Neutrophil (primary cell): Measurements from ENCODE around the gene OSBPL10.
"Not testable (repeated sequence)": the region's sequence is repeated elsewhere in the genome, so short reads cannot be mapped to it uniquely, and the experiment has no call there.

ENCODE experiments used
- H3K27ac ChIP-seq: fragments of 200-600 bp; sonication (generic); 2 replicates; pipeline ENCODE4 v1.5.1; 2016; ENCODE audit warnings: mild to moderate bottlenecking, moderate library complexity
- H3K27me3 ChIP-seq: fragments of 200-600 bp; sonication (generic); 2 replicates; pipeline ENCODE4 v1.6.0; 2016; ENCODE audit warnings: mild to moderate bottlenecking
- H3K36me3 ChIP-seq: fragments of 200-600 bp; sonication (generic); 2 replicates; pipeline ENCODE4 v1.5.1; 2017
- H3K4me1 ChIP-seq, 2 experiments: fragments of 200-600 bp in 1 of 2; sonication (generic) in 1 of 2; 1 replicate in 1 of 2; 2 replicates in 1 of 2; pipeline versions ENCODE4 v1.5.1 to v1.6.1; 2013 to 2016; ENCODE audit warnings: low read depth in 1 of 2, low read length in 1 of 2, mild to moderate bottlenecking in 1 of 2, moderate library complexity in 1 of 2; ENCODE audit not compliant: control insufficient read depth in 1 of 2, insufficient read depth in 1 of 2
- H3K4me3 ChIP-seq, 2 experiments: fragments of 200-600 bp in 1 of 2; sonication (generic) in 1 of 2; 1 replicate in 1 of 2; 2 replicates in 1 of 2; pipeline ENCODE4 v1.5.1; 2013 to 2016; ENCODE audit warnings: low read depth in 1 of 2, low read length in 1 of 2, mild to moderate bottlenecking in 1 of 2, moderate library complexity in 1 of 2
- H3K9me3 ChIP-seq: fragments of 200-600 bp; sonication (generic); 2 replicates; pipeline ENCODE4 v1.5.1; 2016
- TF ChIP-seq, protein P1 (sequence below): fragments of 200-600 bp; sonication (generic); IDR thresholded peaks from 2 replicates; pipeline ENCODE4 v1.5.1; 2016; ENCODE audit warnings: antibody characterized with exemption

Gene OSBPL10

DNA sequence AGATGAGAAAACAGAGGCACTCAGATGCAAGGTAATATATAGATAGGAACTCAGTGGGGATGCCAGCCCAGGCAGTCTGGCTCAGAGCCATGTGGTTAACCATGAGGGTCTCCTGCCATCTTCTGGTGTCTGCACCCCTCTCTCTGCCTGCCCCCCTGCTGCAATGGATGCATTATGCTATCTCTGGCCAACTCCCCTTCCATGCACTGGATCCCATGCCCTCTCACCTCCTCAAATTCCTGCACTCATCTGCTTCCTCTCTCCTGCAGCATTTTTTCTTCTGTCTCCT, 285.1 kb downstream of the OSBPL10 start:
- Histone ChIP-seq H3K4me3 (no peak overlapping the region), H3K36me3 (no peaks in the 10 kb centered on the region), H3K27me3 (no peaks in the 10 kb centered on the region), H3K9me3 (no peaks in the 10 kb centered on the region), H3K4me1 (no peaks in the 10 kb centered on the region), H3K27ac (no peak overlapping the region)
- TF ChIP-seq, protein P1, sequence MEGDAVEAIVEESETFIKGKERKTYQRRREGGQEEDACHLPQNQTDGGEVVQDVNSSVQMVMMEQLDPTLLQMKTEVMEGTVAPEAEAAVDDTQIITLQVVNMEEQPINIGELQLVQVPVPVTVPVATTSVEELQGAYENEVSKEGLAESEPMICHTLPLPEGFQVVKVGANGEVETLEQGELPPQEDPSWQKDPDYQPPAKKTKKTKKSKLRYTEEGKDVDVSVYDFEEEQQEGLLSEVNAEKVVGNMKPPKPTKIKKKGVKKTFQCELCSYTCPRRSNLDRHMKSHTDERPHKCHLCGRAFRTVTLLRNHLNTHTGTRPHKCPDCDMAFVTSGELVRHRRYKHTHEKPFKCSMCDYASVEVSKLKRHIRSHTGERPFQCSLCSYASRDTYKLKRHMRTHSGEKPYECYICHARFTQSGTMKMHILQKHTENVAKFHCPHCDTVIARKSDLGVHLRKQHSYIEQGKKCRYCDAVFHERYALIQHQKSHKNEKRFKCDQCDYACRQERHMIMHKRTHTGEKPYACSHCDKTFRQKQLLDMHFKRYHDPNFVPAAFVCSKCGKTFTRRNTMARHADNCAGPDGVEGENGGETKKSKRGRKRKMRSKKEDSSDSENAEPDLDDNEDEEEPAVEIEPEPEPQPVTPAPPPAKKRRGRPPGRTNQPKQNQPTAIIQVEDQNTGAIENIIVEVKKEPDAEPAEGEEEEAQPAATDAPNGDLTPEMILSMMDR: no peak

DNA sequence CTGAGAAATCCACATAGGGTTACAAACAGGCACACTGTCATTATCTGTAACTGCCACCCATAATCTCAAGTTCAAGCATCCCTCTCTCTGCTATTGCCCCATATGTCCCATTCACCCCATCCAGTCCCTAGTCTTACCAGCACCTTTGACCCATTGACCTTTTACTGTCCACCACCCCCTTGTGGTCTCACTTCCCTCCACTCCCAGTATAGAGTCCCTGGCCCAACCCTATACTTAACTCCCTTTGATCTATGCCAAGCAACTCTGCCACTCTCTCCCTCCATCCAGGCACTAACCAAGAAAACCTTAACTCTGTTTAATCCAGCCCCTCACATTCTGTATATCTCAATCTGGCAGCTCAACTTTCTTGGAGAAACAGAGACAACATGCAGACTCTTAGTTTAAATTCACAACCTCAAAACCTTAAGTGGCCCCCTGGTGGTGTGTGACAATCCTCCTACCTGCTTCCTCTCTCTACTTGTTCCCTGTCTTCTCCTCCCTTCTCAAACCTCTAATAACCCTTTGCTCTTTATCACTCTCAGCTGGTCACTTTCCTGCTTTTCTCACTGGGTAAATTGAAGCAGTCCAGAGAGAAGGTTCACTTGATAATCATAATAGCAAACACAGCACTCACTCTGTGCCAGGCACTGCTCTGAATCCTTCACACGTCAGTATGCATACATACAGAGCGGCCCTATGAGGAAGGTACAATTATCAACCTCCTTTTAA, 285.6 kb downstream of the OSBPL10 start:
- no peaks in the 10 kb centered on the region for H3K27me3 ChIP-seq
- no peaks in the 10 kb centered on the region for H3K9me3 ChIP-seq
- no peaks in the 10 kb centered on the region for H3K4me1 ChIP-seq
- H3K4me3 ChIP-seq: no peak overlapping the region
- no peaks in the 10 kb centered on the region for H3K36me3 ChIP-seq
- H3K27ac ChIP-seq: no peak overlapping the region
- TF ChIP-seq, protein P1: no peak

DNA sequence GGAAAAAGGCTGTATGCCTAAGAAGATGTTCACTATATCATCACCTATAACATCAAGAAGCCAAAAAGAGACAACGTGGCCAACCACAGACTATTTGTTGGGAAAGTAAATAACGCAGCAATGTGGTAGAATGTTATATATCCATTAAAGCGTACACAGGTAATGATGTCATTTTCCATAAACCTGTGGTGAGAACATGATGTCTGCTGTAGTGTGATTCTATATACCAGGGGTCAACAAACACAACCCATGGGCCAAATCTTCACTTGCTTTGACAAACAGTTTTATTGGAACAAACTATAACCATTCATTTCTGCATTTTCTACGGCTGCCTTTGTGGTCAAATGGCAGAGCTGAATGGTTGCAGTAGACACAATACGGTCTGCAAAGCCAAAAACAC, 287.7 kb downstream of the OSBPL10 start:
- Histone ChIP-seq H3K36me3 (no peaks in the 10 kb centered on the region), H3K9me3 (no peaks in the 10 kb centered on the region), H3K4me3 (no peak overlapping the region), H3K27ac (no peak overlapping the region), H3K4me1 (no peaks in the 10 kb centered on the region), H3K27me3 (no peaks in the 10 kb centered on the region)
- TF ChIP-seq, protein P1: no peak

DNA sequence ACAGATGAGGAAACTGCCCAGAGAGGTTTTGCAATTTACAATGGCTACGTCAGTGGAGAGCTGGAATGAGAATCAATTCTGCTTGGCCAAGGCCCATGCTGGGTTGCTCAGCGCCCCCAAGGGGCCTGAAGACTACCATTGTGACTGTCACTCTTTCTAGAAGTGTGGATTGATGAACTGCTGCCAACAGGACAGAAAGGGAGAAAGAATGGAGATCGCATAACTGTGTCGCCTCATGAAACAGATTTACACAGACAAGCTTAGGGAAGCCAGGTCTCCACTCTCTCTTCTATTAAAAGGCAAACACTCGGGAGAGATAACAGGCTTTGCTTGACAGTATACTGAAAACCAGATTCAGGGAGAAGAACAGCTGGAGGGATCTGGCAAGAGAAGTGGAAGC, 288.3 kb downstream of the OSBPL10 start:
- TF ChIP-seq, protein P1: no peak
- no peaks in the 10 kb centered on the region for H3K4me1 ChIP-seq
- no peaks in the 10 kb centered on the region for H3K36me3 ChIP-seq
- no peak overlapping the region for H3K4me3 ChIP-seq
- H3K27me3 ChIP-seq: no peaks in the 10 kb centered on the region
- no peaks in the 10 kb centered on the region for H3K9me3 ChIP-seq
- H3K27ac ChIP-seq: no peak overlapping the region

DNA sequence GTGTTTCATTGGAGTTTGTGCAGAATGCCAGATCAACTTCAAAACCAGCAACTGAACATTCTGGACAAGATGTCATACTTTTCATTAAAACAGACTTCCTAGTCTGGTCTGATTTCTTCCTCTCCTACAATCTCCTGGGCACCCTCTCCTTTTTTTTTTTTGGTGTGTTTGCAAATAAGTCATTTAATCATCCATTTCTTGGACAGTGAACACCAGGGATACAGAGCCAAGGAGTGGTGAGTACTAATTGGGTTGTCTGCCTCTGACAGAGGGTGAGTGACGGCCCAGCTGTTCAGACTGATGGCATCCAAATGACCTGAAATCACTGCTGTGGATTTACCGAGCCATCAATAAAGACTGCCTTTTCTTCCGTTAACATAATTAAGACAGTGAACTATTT, 290.3 kb downstream of the OSBPL10 start:
- Histone ChIP-seq H3K4me3 (no peak overlapping the region), H3K4me1 (no peaks in the 10 kb centered on the region), H3K27me3 (no peaks in the 10 kb centered on the region), H3K9me3 (no peaks in the 10 kb centered on the region), H3K27ac (no peak overlapping the region), H3K36me3 (no peaks in the 10 kb centered on the region)
- TF ChIP-seq, protein P1: no peak

DNA sequence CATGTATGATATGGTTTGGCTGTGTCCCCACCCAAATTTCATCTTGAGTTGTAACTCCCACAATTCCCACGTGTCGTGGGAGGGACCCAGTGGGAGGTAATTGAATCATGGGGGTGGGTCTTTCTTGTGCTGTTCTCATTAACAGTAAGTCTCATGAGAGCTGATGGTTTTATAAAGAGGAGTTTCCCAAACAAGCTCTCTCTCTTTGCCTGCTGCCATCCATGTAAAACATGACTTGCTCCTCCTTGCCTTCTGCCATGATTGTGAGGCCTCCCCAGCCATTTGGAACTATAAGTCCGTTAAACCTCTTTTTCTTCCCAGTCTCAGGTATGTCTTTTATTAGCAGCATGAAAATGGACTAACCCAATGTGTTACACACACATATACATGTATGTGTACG, 291.5 kb downstream of the OSBPL10 start:
- H3K27ac ChIP-seq, H3K9me3 ChIP-seq, H3K4me3 ChIP-seq, H3K4me1 ChIP-seq, H3K27me3 ChIP-seq, H3K36me3 ChIP-seq: not testable (repeated sequence)
